Activated T-cell treated with anti-CD3 and anti-CD28 coated beads for 1 hour (primary cell): ENCODE measurements around the gene NKTR.

ENCODE experiments used
- DNase-seq: peaks from one replicate; pipeline ENCODE4 v3.0.0-alpha.2; 2020; ENCODE audit warnings: low read depth

NKTR gene

DNA sequence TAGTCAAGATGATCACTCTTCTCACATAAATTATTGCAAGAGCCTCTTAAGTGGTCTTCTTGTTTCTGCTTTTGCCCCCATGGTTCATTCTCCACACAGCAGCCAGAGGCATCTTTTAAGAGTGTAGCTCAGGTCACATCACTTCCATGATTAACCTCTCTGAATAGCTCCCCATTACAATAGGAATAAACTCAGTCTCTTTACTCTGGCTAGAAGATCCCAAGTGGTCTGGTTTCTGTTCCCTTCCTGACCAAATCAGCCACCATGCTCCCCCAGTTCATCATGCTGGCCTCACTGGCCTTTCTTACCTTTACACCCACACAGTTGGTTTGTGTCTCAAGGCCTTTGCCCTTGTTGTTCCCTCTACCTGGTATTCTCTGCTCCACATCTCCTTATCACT lies 93.9 kb downstream of the NKTR start:
- DNase-seq: no peak

DNA sequence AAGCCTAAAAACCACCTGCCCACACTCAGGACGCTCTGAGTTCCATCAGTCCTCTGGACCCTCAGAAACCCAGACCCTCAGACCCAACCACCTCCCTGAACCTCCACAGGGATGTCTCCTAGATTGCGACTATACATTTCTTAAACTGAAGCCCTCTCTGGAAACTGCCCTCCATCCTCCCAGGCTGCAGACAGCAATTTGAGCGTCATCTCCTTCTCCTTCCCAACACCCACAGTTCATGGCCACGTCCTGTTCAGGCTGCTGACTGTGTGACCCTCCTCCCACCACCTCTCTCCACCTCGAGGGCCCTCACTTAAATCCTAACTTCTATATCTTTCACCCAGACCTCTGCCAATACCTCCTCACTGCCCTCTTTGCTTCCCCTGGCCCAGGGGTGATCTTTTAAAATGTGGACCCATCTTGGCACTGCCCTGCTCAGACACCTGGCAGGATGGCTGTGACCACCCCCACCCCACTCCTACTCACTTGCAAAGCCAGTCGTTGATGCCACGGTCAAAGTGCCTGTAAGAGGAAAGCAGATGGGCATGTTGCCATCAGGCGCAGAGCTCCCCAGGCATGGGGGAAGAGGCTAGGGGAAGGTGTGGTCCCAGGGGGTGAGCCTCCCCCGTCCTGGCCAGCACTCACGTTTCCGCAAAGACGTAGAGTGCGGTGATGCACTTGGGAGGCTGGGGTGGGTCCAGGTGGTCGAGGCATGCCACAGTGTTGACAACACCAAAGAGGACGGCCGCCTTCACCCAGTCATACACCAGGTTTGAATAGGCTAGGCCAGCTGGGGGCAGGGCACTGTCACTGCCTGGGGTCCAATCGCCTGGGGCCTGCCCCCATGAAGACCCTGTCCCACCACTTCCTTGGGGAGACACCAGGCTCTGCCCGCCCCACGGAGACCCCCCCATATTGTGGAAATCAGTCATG lies 96.1 kb downstream of the NKTR start:
- no peak for DNase-seq

DNA sequence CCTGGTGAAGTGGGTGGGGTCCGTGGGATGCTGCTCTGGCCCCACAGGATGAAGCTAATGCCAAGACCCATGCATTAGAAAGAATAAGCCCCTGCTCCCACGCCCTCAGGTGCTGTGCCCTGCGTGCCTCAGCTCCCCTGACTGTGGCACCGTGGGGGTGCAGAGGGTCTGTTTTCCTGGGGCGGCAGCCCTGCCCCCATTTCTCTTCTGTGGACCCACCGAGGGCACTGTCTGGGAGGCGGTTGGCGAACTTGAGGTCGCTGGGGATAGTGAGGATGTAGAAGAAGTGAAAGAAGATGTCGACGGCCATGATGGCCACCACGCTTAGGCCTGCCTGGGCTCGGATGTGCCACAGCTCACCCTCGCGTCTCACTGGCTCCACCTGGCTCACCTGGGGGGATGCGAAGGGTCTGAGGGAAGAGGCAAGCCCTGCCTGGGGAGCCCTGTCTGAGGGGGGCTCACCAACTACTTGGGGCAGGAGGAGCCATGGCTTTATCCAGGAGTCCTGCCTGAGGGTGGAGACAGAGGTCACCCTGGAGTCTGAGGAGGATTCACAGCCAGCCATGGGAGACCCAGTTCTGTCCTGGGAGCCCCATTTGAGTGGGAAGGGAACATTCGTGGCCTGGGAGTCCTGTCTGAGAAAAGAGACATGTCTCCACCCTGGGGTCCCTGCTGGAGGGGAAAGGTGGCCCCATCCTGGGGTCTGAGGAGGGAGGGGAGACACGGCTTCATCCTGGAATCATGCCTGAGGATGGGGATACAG lies 97.0 kb downstream of the NKTR start:
- DNase-seq: no peak
